GM19193 (cell line): ENCODE data around the gene USP7.

ENCODE experiments used
- POLR2A ChIP-seq: IDR thresholded peaks from 4 replicates; pipeline ENCODE4 v1.6.1; 2011; ENCODE audit not compliant: insufficient read depth, insufficient read length; ENCODE audit errors: extremely low read depth

The USP7 gene

DNA sequence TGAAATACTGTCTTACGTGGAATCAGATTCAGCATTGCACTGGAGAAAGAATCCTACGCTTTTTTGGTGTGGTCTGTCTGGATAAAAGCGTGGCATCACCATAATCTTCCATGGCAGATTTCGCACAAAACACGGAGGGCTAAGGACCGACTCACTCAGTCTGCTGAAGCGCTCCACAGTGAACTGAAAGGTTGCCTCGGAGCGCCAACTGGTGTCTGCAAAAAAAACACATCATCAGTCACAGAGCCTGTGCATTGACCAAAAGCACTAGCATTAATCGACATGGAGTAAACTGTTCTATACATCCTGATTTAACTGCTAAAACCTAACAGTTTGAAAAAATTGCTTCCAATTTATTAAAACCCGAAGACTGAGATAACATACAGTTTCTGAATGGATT, 40.5 kb downstream of the USP7 start:
- no peak for TF ChIP-seq POLR2A

DNA sequence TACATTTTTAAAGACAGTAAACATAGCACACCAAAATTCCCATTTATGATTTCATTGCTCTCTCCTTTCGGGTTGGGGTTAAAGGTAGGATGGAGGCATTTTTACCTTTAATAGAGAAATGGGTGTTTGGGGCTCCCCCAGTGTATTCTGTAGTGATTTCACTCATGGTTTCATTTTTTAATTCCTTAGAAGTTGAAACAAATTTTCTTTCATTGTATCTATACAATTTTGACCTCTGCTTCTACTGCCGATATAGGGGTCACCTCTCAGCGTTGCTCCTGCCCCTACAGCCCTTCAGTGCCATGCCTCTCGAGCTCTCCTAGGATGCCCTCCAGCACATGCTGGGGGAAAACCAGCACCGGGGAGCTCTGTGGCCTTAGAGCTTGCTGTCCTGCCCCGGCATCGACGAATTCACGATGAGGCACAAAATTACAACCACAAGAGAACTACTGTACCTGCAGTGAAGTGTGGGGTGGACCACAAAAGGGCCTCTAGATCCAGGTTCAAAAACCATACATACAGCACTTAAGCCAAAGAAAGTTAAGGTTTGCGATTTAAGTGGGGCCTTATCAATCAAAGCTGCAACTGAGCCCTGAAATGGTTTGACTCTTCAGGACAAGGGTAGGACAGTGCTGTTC, 42.2 kb downstream of the USP7 start:
- TF ChIP-seq POLR2A: no peak

DNA sequence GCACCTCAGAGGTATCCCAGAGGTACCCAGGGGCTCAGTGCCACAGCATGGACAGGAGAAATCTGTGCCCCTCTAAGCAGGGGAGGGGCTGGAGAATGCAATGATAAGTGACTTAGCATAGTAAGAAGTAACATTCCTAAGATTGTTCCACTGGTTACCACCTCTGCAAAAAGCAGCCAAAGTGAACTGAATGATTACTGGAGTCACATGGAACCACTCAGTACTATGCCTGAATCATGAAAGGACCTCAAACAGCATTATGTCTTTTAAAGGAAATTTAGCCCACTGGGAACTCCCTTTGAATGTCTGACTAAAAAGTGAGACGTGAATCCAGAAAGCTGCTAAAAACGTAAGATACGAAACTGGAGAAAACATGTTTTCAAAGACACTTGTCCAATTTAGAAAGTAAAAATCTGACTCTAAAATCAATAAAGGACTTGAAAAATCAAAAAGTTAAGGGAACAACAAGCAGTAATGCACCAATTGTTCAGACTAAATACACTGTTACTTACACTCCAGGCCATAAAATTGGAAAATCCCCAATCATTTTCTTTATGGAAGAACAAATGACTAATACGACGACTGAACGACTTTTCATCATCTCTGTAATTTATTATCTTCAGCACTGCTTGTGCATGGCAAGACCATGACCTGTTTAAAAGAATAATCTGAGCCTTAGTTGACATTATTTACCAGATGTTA, 42.9 kb downstream of the USP7 start:
- no peak for TF ChIP-seq POLR2A

DNA sequence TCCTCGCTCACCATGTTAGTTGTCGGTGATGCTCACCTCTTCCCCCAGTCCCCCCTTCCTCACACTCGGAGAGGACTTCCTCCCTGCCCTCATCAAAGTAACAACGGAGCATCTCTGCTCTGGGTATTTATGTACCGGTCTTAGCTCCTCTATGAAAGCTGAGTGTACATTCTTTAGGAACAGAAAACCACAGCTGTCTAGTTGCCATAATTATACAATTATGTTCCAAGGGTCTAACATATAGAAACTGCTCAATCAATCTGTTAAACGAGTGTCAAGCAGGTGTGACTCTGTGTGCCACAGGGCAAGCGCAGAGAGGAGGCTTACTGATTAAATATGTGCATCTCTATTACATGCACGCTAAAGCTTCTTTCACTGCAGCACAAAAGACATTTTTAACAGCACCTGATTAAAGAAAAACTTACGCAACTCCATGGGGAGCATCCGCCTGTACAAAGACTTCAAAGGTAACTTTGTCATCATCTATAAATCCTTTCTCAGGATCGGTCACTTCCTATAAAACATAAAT, 43.7 kb downstream of the USP7 start:
- no peak for TF ChIP-seq POLR2A

DNA sequence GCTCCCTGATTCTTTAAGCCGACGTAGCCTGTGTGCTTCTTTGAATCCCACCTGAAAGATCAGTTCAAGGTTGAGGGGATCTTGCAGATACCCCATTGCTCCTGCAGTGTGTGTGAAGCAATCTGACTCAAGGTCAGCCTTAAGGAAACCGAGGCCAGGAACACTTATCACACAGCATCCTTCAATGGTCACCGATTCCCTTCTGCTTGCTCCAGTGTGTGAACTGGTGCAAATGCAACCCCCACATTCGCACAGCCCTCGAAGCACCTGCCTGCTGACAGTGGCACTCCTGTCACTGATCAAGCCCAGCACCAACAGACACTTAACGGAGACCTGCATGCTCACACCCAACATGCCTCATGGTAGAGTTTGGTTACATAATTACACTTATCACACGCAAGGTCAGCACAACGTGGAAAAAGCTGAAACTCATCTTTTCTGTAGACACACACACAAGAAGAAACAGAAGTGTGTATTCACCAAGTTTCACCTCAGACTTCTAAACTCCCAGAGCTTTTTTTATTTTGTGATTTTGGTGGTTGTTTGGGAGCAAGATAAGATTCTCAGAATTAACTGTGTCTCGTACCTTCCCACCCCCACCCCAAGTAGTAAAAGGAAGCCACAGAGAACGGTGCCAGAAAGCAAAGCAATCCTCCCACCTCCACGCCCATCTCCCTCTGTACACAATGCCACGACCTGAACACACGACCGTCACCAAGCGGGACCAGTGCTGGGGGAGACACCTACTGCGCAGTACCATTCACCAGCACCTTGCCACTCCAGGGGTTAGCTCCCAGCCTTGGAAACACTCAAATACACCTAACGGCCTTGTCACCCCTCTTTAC, 44.4 kb downstream of the USP7 start:
- TF ChIP-seq POLR2A: no peak

DNA sequence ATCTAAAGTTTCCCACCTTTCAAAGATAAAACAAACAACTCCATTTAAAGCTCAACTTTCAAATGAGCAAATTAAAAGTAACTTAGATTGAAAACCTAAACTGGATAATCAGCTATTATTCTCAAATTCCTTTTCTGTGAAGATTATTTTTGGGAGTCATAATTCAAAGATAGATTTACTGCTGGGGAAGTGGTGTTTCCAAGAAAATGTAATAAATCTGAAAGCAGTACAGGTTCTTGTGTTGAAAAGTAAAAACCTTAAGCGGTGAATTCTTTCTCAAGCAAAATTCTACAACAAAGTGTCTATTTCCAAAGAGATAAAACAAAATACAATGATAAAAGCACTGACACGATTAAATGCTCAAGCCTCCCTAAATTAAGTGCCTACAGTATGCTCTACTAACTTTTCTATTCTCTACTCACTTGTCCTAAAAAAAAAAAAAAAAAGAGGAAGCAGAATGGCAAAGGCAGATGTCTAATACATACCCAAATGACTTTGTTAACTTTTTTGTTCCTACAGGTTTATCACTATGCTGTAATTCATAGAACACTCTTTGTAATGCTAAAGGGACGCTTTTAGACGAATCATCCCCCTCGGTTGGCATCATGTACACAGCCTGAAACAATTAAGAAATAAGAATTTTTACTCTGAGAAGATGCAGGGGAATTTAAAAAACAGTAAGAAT, 47.0 kb downstream of the USP7 start:
- no peak for TF ChIP-seq POLR2A

DNA sequence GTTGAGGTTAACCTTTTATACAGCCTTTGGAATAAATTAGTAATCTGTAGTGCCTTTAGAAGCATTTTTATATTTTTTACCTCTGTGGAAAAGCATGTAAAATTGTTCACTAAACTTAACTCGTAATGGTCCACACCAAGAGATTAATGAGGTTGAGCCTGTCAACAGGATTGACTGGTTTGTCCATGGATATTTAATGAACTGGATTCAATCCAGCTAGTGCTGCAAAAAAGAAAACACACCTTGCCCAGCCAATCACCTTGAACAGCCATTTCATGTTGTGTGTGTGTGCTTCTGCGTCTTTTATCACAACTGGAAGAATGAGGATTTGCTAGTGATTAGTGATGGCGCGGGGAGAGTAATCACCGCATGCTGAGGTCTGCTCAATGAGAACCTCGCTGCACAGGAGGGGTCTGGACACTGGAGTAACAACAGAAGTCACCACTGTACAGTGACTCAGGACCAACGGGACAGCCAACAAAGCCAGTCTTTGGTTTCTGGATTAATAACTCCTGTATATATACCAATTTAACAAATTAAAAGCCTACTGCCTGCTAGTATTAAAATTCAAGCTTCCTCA, 47.9 kb downstream of the USP7 start:
- no peak for TF ChIP-seq POLR2A

DNA sequence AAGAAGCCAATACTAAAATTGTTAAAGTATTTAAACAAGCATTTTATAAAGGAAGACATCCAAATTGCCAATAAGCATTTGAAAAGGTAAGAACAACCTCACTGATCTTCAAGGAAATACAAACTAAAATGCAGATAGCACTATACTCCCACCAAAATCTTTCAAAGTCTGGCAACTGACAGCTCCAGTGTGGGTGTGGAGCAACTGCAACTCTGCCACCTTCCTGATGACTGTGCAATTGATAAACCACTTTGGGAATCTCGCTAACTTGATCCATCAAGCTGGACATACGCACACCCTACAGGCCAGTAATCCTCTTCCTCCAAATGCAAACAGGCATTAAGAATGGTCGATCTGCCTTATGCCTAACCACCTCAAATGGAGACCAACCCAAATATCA, 49.6 kb downstream of the USP7 start:
- no peak for TF ChIP-seq POLR2A

DNA sequence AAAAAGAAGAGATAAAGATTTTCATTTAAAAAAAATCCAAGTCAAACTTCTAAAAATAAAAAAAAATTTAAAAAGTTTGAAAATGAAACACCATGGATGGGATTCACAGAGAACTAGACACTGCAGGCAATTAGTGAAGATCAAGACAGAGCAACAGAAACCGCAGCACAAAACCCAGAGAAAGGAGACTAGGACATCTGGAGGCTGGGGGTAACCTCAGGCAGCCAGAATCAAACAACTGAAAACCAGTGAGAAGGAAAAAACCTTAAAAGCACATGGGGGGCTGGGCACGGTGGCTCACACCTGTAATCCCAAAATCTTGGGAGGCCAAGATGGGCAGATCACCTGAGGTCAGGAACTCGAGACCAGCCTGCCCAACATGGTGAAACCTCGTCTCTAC, 50.9 kb downstream of the USP7 start:
- no peak for TF ChIP-seq POLR2A

DNA sequence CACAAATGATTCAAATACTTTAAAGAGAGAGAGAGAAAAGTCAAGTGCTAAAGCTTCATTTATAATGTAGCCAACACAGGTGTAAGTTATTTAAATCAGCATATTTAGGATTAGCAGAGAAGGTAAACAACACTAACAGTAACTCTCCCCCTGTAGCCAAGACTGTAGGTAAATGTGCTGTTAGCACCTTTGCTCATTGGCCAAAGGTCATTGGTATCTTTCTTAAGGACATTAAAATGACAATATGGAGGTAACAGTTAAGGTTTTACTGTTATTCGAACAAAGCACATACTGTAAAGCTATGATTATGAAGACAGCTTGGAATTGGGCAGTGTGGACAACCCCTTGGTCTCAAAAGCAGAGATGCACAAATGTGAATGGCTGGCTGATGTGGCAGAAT, 52.9 kb downstream of the USP7 start:
- no peak for TF ChIP-seq POLR2A

DNA sequence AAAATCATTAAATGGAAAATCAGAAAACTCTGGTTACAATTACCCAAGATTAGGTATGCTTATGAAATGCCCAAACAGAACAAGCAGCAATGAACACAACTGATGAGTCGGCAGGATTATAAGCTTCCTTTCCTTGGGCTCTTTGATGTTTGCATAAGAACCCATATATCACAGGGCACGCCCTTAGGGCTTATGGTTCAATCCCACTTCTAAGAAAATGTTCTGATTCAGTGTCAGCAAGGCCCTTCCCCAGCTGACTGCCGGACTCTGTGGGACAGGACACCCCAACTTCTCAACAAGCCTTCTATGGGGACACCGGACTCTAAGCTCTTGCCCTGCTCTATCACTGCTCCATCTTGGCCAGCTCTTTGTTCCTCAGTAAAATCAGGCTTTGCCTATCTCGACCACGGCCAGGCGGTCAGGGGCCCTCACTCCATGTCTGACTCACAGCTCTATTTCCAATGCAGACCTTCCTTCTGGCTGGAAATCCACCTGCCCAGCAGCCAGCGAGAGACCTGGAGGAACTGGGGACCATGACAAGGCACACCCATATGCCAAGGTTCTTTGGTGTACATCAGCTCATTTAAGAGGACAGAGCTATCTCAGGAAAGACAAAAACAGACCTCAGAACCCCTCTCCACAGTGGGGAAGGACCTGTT, 54.8 kb downstream of the USP7 start:
- no peak for TF ChIP-seq POLR2A

DNA sequence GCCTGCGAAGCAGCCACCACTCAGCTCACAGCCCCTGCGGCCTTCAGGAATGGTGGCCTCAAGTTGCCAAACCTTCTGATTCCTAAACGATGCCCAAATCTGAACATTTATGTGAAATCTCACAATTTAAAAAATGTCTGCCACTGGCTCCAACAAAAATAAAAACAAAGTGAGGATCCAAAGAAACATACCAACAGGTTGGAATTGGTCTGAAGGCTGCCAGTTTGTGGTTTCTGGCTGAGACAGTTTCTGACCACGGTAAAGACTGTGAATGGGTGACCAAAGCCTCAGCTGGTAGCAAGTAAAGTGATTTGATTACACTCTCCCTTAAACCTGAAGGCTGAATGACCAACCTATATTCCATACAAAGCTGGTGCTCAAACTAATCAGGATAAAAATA, 56.6 kb downstream of the USP7 start:
- no peak for TF ChIP-seq POLR2A

DNA sequence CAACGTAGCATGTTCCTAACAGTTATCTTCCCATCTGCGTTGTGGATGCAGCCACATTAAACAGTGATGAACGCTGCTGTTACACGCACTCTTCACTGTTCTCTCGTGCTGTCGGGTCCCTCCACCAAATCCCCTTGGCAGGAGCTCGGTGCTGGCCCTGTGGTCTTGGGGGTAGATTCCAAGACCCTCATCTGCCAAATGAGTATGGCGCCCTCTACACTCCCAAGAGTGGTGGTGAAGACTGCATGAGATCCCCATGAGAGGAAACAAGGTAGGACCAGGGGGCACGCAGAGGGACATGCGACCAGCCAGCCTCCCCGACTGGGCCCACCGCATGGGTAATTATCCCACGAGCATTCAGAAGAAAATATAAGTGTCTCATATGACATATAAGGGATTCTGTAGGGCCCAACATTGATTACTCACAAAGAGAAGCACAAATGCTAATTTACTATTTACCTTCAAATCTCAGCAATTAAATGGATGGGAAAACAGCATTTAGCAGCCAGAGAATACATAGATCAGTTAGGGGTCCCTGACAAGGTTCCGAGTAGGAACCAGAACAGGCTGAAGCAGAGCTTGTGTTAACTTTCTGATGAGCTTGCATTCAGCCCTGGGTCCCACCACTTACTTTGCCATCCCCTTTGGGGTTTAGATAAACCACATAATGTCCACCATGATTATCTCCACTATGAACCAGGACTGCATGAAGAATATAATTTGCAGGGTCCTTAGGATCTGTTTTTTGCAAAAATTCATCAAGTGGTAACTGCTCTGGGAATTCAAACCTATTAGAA, 57.7 kb downstream of the USP7 start:
- no peak for TF ChIP-seq POLR2A
